Epithelial cell of esophagus (primary cell): ENCODE data around the gene PPP6C.
"Not testable (repeated sequence)": the region's sequence is repeated elsewhere in the genome, so short reads cannot be mapped to it uniquely, and the experiment has no call there.

Source experiments
- DNase-seq: peaks from one replicate; pipeline ENCODE4 v3.0.0; 2010; ENCODE audit warnings: low read depth
- H3K4me3 ChIP-seq: 2 replicates; pipeline ENCODE4 v1.5.1; 2011; ENCODE audit warnings: mild to moderate bottlenecking, low read length, control low read depth
- CTCF ChIP-seq: IDR thresholded peaks from 2 replicates; pipeline ENCODE4 v1.5.1; 2011; ENCODE audit warnings: low read depth, mild to moderate bottlenecking, low read length, control low read depth, inconsistent platforms; ENCODE audit not compliant: insufficient read depth; ENCODE audit errors: missing control alignments

The PPP6C gene

DNA sequence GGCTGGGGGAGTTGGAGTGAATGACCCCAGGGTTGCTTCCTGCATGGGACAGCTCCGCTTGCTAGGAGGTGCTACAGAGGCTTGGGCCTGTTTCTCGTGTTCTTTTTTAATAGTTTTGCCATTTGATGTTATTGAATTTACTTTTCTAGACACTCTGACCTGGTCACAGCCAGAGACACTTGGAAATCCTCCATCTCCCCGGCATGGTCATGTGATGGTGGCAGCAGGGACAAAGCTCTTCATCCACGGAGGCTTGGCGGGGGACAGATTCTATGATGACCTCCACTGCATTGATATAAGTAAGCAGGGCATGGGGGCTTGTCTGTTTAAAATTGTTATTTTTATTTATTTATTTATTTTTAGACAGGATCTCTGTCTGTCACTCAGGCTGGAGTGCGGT lies 38.2 kb upstream of the PPP6C start:
- no peak for DNase-seq
- no peak overlapping the region for H3K4me3 ChIP-seq
- TF ChIP-seq CTCF = no peak

- DNase-seq, H3K4me3 ChIP-seq: not testable (repeated sequence)
Observed at GRCh38 chr9:125224858-125225257, 35.3 kb upstream of the PPP6C start.

DNA sequence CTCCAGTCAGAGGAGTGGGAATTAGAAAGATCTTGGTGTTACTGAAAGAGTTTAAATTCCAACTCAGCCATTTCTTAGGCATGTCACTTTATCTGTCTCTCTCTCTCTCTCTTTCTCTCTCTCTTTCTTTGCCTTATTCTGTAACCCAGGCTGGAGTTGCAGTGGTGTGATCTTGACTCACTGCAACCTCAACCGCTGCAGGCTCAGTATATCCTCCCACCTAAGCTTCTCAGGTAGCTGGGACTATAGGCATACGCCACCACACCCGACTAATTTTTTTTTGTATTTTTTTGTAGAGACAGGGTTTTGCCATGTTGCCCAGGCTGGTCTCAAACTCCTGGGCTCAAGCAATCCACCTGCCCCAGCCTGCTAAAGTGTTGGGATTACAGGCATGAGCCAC lies 29.0 kb upstream of the PPP6C start:
- DNase-seq = no peak
- H3K4me3 ChIP-seq = no peak overlapping the region
- TF ChIP-seq CTCF = no peak

DNA sequence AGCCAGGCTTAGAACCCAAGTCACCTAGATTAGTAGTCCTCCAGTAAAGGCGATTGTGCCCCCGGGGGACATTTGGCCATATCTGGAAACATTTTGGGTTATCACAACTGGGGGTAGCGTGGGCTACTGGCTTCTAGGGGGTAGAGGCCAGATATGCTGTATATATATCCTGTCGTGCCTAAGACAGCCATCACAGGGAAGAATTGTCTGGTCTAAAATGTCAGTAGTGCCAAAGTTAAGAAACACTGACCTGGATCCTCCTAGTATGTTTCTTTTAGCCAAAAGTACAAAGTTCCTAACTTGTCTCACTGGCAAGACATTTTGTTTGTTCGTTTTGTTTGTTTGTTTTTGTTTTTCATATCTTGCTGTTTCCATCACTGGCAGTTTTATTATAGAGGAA lies 24.6 kb upstream of the PPP6C start:
- TF ChIP-seq CTCF = no peak
- no peak for DNase-seq
- H3K4me3 ChIP-seq = no peak overlapping the region

- TF ChIP-seq CTCF = no peak
- no peak overlapping the region for H3K4me3 ChIP-seq
- no peak for DNase-seq
Observed at GRCh38 chr9:125204477-125204876, 14.9 kb upstream of the PPP6C start.

- no peak for TF ChIP-seq CTCF
- H3K4me3 ChIP-seq = no peak overlapping the region
- no peak for DNase-seq
Observed at GRCh38 chr9:125202846-125203618, 13.4 kb upstream of the PPP6C start.

GRCh38 chr9:125200216-125201047 lies 10.8 kb upstream of the PPP6C start, which contains the start of gene RABEPK:
Gene RABEPK (plus strand): TSS chr9:125200542. CDS start chr9:125203014, 2,472 bp downstream.
- DNase-seq = peak; percentile 94
- no peak for TF ChIP-seq CTCF
- peak within 1 kb of the TSS; percentile 91 for H3K4me3 ChIP-seq

DNA sequence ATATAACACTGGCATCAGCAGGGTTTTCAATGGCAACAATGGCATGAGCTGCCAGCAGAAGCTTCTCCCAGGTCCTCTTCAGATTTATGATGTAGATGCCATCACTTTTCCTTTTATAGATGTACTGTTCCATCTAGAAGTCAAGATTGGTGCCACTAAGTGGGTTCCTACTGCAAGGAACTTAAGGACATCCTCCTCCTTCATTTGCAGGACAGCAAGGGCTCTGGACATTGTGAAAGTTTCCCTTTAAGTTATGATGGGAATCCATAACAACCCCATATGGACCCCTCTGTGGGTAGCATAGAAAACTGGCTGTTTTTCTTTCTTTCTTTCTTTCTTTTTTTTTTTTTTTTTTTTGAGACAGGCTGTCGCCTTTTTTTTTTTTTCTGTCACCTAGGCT lies 6.0 kb upstream of the PPP6C start:
- not testable (repeated sequence) for DNase-seq, H3K4me3 ChIP-seq

GRCh38 chr9:125194466-125194865 lies 4.9 kb upstream of the PPP6C start:
- not testable (repeated sequence) for DNase-seq, H3K4me3 ChIP-seq
